CD14-positive monocyte (primary cell): ENCODE data around the gene GATAD2A. TPM values are rescaled to one million over a fixed set of nuclear protein-coding genes. Genes with fewer than 3 reads are reported as not detected.
A peak's percentile ranks its signal among the peaks of the same experiment; 100 is the strongest.

Source experiments
- DNase-seq, 3 donors: peaks; one replicate each; pipeline ENCODE4 v3.0.0-alpha.2; 2011 to 2022
- H2AFZ ChIP-seq: 2 replicates; pipeline ENCODE4 v1.6.0; 2012; ENCODE audit warnings: mild to moderate bottlenecking, low read depth, low read length, inconsistent platforms; ENCODE audit not compliant: insufficient read depth, poor library complexity, severe bottlenecking
- H3K27ac ChIP-seq, 2 donors: 1 replicate in 1 of 2; 2 replicates in 1 of 2; pipeline ENCODE4 v1.5.1; 2012 to 2013; ENCODE audit warnings: low read length in 2 of 2, control low read depth in 1 of 2, inconsistent platforms in 1 of 2, low read depth in 1 of 2, mild to moderate bottlenecking in 1 of 2
- H3K27me3 ChIP-seq, 2 donors: one replicate each; pipeline versions ENCODE4 v1.6.0 to v1.6.1; 2011 to 2013; ENCODE audit warnings: low read length in 2 of 2; ENCODE audit not compliant: control insufficient read depth in 2 of 2, insufficient read depth in 2 of 2
- H3K36me3 ChIP-seq, 2 donors: replicated peaks in 1 of 2; 1 replicate in 1 of 2; 2 replicates in 1 of 2; pipeline versions ENCODE4 v1.5.1 to v1.6.1; 2012 to 2013; ENCODE audit warnings: low read length in 2 of 2, control low read depth in 1 of 2, inconsistent platforms in 1 of 2, mild to moderate bottlenecking in 1 of 2; ENCODE audit not compliant: insufficient read depth in 2 of 2, control insufficient read depth in 1 of 2
- H3K4me1 ChIP-seq, 2 donors: 1 replicate in 1 of 2; 2 replicates in 1 of 2; pipeline versions ENCODE4 v1.5.1 to v1.6.1; 2012 to 2013; ENCODE audit warnings: low read length in 2 of 2, control low read depth in 1 of 2, inconsistent platforms in 1 of 2, mild to moderate bottlenecking in 1 of 2, moderate library complexity in 1 of 2; ENCODE audit not compliant: insufficient read depth in 2 of 2, control insufficient read depth in 1 of 2
- H3K4me2 ChIP-seq: replicated peaks from 2 replicates; pipeline ENCODE3; 2012; ENCODE audit warnings: low read length, moderate library complexity, mild to moderate bottlenecking; ENCODE audit not compliant: poor library complexity, severe bottlenecking; ENCODE audit errors: extremely low read depth
- H3K4me3 ChIP-seq, 3 experiments: fragments of 200-600 bp in 1 of 3; sonication (generic) in 1 of 3; replicated peaks in 1 of 3; 1 replicate in 2 of 3; 2 replicates in 1 of 3; pipeline ENCODE4 v1.5.1; 2011 to 2013; ENCODE audit warnings: low read length in 3 of 3, mild to moderate bottlenecking in 3 of 3, control low read depth in 2 of 3, low read depth in 2 of 3, inconsistent platforms in 1 of 3, moderate library complexity in 1 of 3
- H3K79me2 ChIP-seq: 2 replicates; pipeline ENCODE4 v1.6.0; 2012; ENCODE audit warnings: mild to moderate bottlenecking, control low read depth, inconsistent platforms, low read length, moderate library complexity; ENCODE audit not compliant: insufficient read depth
- H3K9ac ChIP-seq: 2 replicates; pipeline ENCODE4 v1.6.0; 2017; ENCODE audit warnings: low read length, mild to moderate bottlenecking; ENCODE audit not compliant: insufficient read depth, poor library complexity, severe bottlenecking
- H3K9me3 ChIP-seq, 2 donors: replicated peaks in 1 of 2; 1 replicate in 1 of 2; 2 replicates in 1 of 2; pipeline versions ENCODE4 v1.5.1 to v1.6.1; 2012 to 2013; ENCODE audit warnings: low read length in 2 of 2, control low read depth in 1 of 2; ENCODE audit not compliant: control insufficient read depth in 1 of 2, insufficient read depth in 1 of 2
- H4K20me1 ChIP-seq: 2 replicates; pipeline ENCODE4 v1.6.0; 2012; ENCODE audit warnings: mild to moderate bottlenecking, low read length, control low read depth, moderate library complexity; ENCODE audit not compliant: insufficient read depth
- H3K27ac Mint-ChIP-seq, 7 donors: one replicate each; pipeline ENCODE4 v1.8.0; 2020; ENCODE audit warnings: mild to moderate bottlenecking in 7 of 7, mixed read lengths in 7 of 7, moderate library complexity in 6 of 7, inconsistent platforms in 2 of 7
- H3K27me3 Mint-ChIP-seq, 3 donors: one replicate each; pipeline ENCODE4 v1.8.0; 2021 to 2022; ENCODE audit warnings: low read depth in 3 of 3, mild to moderate bottlenecking in 3 of 3, mixed read lengths in 3 of 3, moderate library complexity in 3 of 3, inconsistent platforms in 1 of 3
- H3K36me3 Mint-ChIP-seq, 2 donors: one replicate each; pipeline ENCODE4 v1.8.0; 2020; ENCODE audit warnings: mixed read lengths in 2 of 2, inconsistent platforms in 1 of 2, mild to moderate bottlenecking in 1 of 2
- H3K4me1 Mint-ChIP-seq: one replicate; pipeline ENCODE4 v1.8.0; 2020; ENCODE audit warnings: mild to moderate bottlenecking, mixed read lengths
- H3K4me3 Mint-ChIP-seq, 2 donors: one replicate each; pipeline ENCODE4 v1.8.0; 2020; ENCODE audit warnings: mild to moderate bottlenecking in 2 of 2, mixed read lengths in 2 of 2, moderate library complexity in 1 of 2
- H3K9me3 Mint-ChIP-seq, 7 donors: one replicate each; pipeline ENCODE4 v1.8.0; 2020 to 2022; ENCODE audit warnings: mixed read lengths in 7 of 7, mild to moderate bottlenecking in 6 of 7, moderate library complexity in 6 of 7, inconsistent platforms in 2 of 7
- WGBS: methylation state at CpG from one replicate; pipeline ENCODE4 v1.1.5; 2013; ENCODE audit warnings: missing lambda C conversion rate; ENCODE audit not compliant: insufficient coverage; 5-methylcytosine and 5-hydroxymethylcytosine counted together
- intact Hi-C, 2 donors: fragments of 100-400 bp; cut with micrococcal nuclease; formaldehyde crosslinking; loops; one replicate each; pipeline versions ENCODE4 v1.15.0 to v1.15.1; 2023
- polyA plus RNA-seq, 3 donors: library from polyadenylated mRNA; depleted of rRNA in 1 of 3; unstranded in 2 of 3; stranded (reverse) in 1 of 3; fragments of 300-500 nt in 2 of 3; fragments of >200 nt in 1 of 3; fragmentation: Illumina TruSeq in 2 of 3; gene quantifications; 1 replicate in 2 of 3; 2 replicates in 1 of 3; pipeline ENCODE4 v1.2.3, GENCODE V29; 2012 to 2021
- TF ChIP-seq, protein P1 (sequence below): fragments of 200-600 bp; IDR thresholded peaks from one replicate; pipeline ENCODE4 v1.8.0; 2022; ENCODE audit warnings: antibody characterized with exemption, mild to moderate bottlenecking

Gene GATAD2A
- polyA plus RNA-seq, 3 donors = 8.0 to 35.9 (median 8.7) TPM

DNA sequence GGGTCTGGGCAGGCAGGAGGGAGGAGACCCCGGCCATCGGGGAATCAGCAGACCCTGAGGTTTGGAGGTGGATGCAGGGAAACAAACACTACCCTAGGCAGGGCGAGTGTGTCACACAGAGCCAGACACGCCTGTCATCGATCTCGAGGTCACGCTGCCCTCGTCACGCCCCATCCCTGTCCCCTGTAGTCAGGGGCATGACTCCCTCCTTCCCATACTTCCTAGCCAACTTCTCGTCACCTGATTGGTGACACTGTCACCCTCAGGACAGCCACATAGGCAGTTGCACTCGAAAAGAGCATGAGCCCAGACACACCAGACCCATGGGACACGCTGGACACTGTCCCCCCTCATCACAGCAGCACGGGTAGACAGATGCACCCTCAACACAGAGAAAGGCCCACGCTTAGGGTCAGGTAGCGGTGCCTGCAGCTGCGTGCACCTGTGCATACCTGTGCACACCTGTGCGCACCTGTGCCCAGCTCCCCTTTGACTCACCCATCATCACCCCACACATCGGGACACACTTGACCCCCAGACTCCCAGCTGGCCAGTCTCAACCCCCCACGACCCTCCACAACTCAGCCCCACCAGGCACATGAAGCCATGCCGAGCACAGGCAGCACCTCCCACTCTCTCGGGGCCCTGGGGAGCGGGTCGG, 144.5 kb downstream of the GATAD2A start:
- H3K9ac ChIP-seq = no peak overlapping the region
- Mint-ChIP-seq H3K27me3 (peaks cover 2 to 4% (median 3%) of the 10 kb centered on the region in 3 donors), H3K4me3 (no peak overlapping the region), H3K27ac (peak overlapping the region in 1 of 7 donors; percentile 21), H3K9me3 (peaks cover 5 to 8% (median 6%) of the 10 kb centered on the region in 7 donors), H3K4me1 (peaks cover 6% of the 10 kb centered on the region), H3K36me3 (no peaks in the 10 kb centered on the region)
- intact Hi-C loops = no loop called here
- H3K4me3 ChIP-seq = no peak overlapping the region
- H3K4me1 ChIP-seq = peaks cover 0 to 3% of the 10 kb centered on the region in 2 donors
- H3K27ac ChIP-seq = no peak overlapping the region
- 81% methylated on average over 20 of the region's 23 CpGs for WGBS
- H3K36me3 ChIP-seq = no peaks in the 10 kb centered on the region
- H2AFZ ChIP-seq = no peak overlapping the region
- TF ChIP-seq, protein P1, sequence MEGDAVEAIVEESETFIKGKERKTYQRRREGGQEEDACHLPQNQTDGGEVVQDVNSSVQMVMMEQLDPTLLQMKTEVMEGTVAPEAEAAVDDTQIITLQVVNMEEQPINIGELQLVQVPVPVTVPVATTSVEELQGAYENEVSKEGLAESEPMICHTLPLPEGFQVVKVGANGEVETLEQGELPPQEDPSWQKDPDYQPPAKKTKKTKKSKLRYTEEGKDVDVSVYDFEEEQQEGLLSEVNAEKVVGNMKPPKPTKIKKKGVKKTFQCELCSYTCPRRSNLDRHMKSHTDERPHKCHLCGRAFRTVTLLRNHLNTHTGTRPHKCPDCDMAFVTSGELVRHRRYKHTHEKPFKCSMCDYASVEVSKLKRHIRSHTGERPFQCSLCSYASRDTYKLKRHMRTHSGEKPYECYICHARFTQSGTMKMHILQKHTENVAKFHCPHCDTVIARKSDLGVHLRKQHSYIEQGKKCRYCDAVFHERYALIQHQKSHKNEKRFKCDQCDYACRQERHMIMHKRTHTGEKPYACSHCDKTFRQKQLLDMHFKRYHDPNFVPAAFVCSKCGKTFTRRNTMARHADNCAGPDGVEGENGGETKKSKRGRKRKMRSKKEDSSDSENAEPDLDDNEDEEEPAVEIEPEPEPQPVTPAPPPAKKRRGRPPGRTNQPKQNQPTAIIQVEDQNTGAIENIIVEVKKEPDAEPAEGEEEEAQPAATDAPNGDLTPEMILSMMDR = no peak
- no peak overlapping the region for H3K4me2 ChIP-seq
- H3K79me2 ChIP-seq = no peaks in the 10 kb centered on the region
- peaks cover 0 to 11% of the 10 kb centered on the region in 2 donors for H3K9me3 ChIP-seq
- no peaks in the 10 kb centered on the region for H4K20me1 ChIP-seq
- H3K27me3 ChIP-seq = no peaks in the 10 kb centered on the region
- DNase-seq = peak in 2 of 3 donors; percentile 15 to 58

DNA sequence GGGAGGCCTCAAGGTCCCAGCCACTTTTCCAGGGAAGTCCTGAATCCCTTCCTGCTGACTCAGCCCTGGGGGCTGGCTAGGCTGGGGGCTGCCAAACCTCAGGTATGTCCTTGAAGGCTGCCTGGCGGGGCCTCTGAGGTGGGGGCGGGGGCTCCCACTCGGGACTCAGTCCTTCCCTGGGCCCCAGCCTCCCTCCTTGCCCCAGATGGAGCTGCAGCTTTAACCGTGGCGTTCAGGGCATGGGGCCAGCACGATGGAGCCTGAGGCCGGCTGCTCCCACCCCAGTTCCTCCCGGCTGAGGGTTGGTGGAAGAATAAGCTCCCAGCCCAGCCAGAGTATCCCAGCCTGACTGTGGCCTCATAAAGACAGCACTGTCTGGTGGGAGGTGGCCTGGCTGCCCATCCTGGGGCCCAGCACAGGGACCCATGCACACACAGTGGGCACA, 145.0 kb downstream of the GATAD2A start:
- TF ChIP-seq, protein P1 = no peak
- peaks cover 6% of the 10 kb centered on the region for H3K4me1 Mint-ChIP-seq
- no peaks in the 10 kb centered on the region for H3K79me2 ChIP-seq
- no peaks in the 10 kb centered on the region for H3K36me3 ChIP-seq
- H3K27ac ChIP-seq = no peak overlapping the region
- H3K4me3 Mint-ChIP-seq = no peak overlapping the region
- peaks cover 3 to 6% (median 5%) of the 10 kb centered on the region in 7 donors for H3K9me3 Mint-ChIP-seq
- H3K4me2 ChIP-seq = no peak overlapping the region
- peaks cover 2 to 4% (median 3%) of the 10 kb centered on the region in 3 donors for H3K27me3 Mint-ChIP-seq
- DNase-seq = no peak
- H3K9ac ChIP-seq = no peak overlapping the region
- no peak overlapping the region for H2AFZ ChIP-seq
- peaks cover 0 to 6% of the 10 kb centered on the region in 2 donors for H3K9me3 ChIP-seq
- H3K4me3 ChIP-seq = no peak overlapping the region
- no peaks in the 10 kb centered on the region for H3K27me3 ChIP-seq
- no peaks in the 10 kb centered on the region for H3K36me3 Mint-ChIP-seq
- 79% methylated on average over 6 of the region's 8 CpGs for WGBS
- no peaks in the 10 kb centered on the region for H4K20me1 ChIP-seq
- peaks cover 0 to 3% of the 10 kb centered on the region in 2 donors for H3K4me1 ChIP-seq
- peak overlapping the region in 1 of 7 donors; percentile 10 for H3K27ac Mint-ChIP-seq
- intact Hi-C loops = no loop called here
